Bone marrow (tissue), 2 donors: ENCODE data around the gene PDE6D.
A peak's percentile ranks its signal among the peaks of the same experiment; 100 is the strongest.

ENCODE experiments used
- DNase-seq, 2 donors: peaks; one replicate each; lab custom pipeline; 2025; lab: John Stamatoyannopoulos, UW

Gene PDE6D

GRCh38 chr2:231780909-231781797 lies at the start of gene PDE6D:
Gene PDE6D (minus strand): TSS chr2:231781282. CDS start chr2:231781114, 168 bp downstream.
- DNase-seq, result peak; percentile 94 to 96

GRCh38 chr2:231821908-231822307 lies 40.8 kb upstream of the PDE6D start:
- no peak for DNase-seq

GRCh38 chr2:231820786-231821303 lies 39.8 kb upstream of the PDE6D start:
- no peak for DNase-seq

GRCh38 chr2:231819447-231820042 lies 38.5 kb upstream of the PDE6D start:
- DNase-seq, result no peak

GRCh38 chr2:231816327-231817026 lies 35.4 kb upstream of the PDE6D start:
- no peak for DNase-seq

- DNase-seq, result no peak
These were observed 29.8 kb upstream of the PDE6D start for GRCh38 chr2:231810905-231811304.

- no peak for DNase-seq
These were observed 25.9 kb upstream of the PDE6D start for GRCh38 chr2:231807020-231807419.

- no peak for DNase-seq
These were observed 22.5 kb upstream of the PDE6D start for GRCh38 chr2:231803501-231804138.

- DNase-seq, result no peak
These were observed 19.5 kb upstream of the PDE6D start for GRCh38 chr2:231800493-231801091.

GRCh38 chr2:231795525-231796327 lies 14.6 kb upstream of the PDE6D start:
- no peak for DNase-seq

- DNase-seq, result no peak
These were observed 13.3 kb upstream of the PDE6D start for GRCh38 chr2:231794383-231794782.

- DNase-seq, result no peak
These were observed 10.0 kb upstream of the PDE6D start for GRCh38 chr2:231791107-231791506.

GRCh38 chr2:231786917-231787292 lies 5.8 kb upstream of the PDE6D start:
- no peak for DNase-seq

GRCh38 chr2:231786177-231786916 lies 5.3 kb upstream of the PDE6D start, which contains the start of gene COPS7B:
Gene COPS7B (plus strand): TSS chr2:231786445. CDS start chr2:231788571, 2,126 bp downstream.
- DNase-seq, result peak; percentile 68 to 81

GRCh38 chr2:231785822-231786176 lies 4.7 kb upstream of the PDE6D start:
- no peak for DNase-seq

- DNase-seq, result no peak
These were observed 4.3 kb upstream of the PDE6D start for GRCh38 chr2:231785413-231785812.

GRCh38 chr2:231781798-231782726 lies 980 bp upstream of the PDE6D start:
- peak in 1 of 2 donors; percentile 39 for DNase-seq

- no peak for DNase-seq
These were observed 766 bp downstream of the PDE6D start for GRCh38 chr2:231780123-231780908.
